ENCODE measurements around the gene PDILT. TPM values are rescaled to one million over a fixed set of nuclear protein-coding genes. Genes with fewer than 3 reads are reported as not detected.
A peak's percentile ranks its signal among the peaks of the same experiment; 100 is the strongest.

The PDILT gene
- total RNA-seq, 1 experiment from 2014 or later = not detected

GRCh38 chr16:20383106-20384029 is 21.2 kb downstream of the PDILT start:
- Histone ChIP-seq H4K91ac (ENCODE audit: insufficient read length, low read depth, low read length) (no peak overlapping the region), H4K5ac (ENCODE audit: insufficient read length, low read depth, low read length) (no peak overlapping the region), H3K14ac (ENCODE audit: insufficient read depth, low read length) (no peak overlapping the region), H2BK12ac (ENCODE audit: insufficient read length, low read depth, low read length) (no peak overlapping the region), H3K9me3 (ENCODE audit: control insufficient read depth, low read depth, low read length) (no peaks in the 10 kb centered on the region), H3K56ac (ENCODE audit: insufficient read length, low read depth, low read length) (no peak overlapping the region), H3K4me2 (ENCODE audit: insufficient read depth, insufficient read length, low read length) (no peak overlapping the region), H2BK20ac (ENCODE audit: low read depth, low read length, poor library complexity, severe bottlenecking) (no peak overlapping the region), H3K18ac (ENCODE audit: insufficient read length, low read depth, low read length) (peak overlapping the region; percentile 23), H3K23ac (ENCODE audit: insufficient read length, low read depth, low read length) (no peak overlapping the region), H3K27ac (ENCODE audit: insufficient read length, low read depth, low read length) (no peak overlapping the region), H3K23me2 (ENCODE audit: insufficient read length, low read depth, low read length, poor library complexity, severe bottlenecking) (peaks cover 5% of the 10 kb centered on the region), H3K79me2 (ENCODE audit: insufficient read depth, low read length) (no peaks in the 10 kb centered on the region), H2AK5ac (ENCODE audit: insufficient read length, low read length) (no peak overlapping the region), H2AFZ (ENCODE audit: low read length) (no peak overlapping the region), H2BK15ac (ENCODE audit: low read depth, low read length) (no peak overlapping the region), H3K9ac (ENCODE audit: extremely low read depth, insufficient read length, low read length) (no peak overlapping the region), H3K4ac (ENCODE audit: low read depth, low read length) (no peak overlapping the region), H4K8ac (replicated peaks; ENCODE audit: insufficient read length, low read depth, low read length) (no peak overlapping the region), H2BK5ac (ENCODE audit: insufficient read length, low read length) (no peak overlapping the region), H2BK120ac (ENCODE audit: low read depth, low read length, poor library complexity, severe bottlenecking) (no peak overlapping the region), H3K4me1 (ENCODE audit: insufficient read depth, low read length) (no peaks in the 10 kb centered on the region), H3K27me3 (ENCODE audit: insufficient read depth, low read length) (no peaks in the 10 kb centered on the region), H3T11ph (ENCODE audit: low read length) (no peak overlapping the region), H4K20me1 (ENCODE audit: control insufficient read depth, insufficient read depth, insufficient read length) (no peaks in the 10 kb centered on the region), H3K79me1 (ENCODE audit: insufficient read depth, low read depth, low read length, poor library complexity, severe bottlenecking) (no peaks in the 10 kb centered on the region)
- Mint-ChIP-seq H3K9me3 (no peaks in the 10 kb centered on the region), H3K36me3 (ENCODE audit: insufficient read depth in 1 of 3, low read depth in 3 of 3) (no peaks in the 10 kb centered on the region), H3K4me3 (no peak overlapping the region), H3K4me1 (peaks cover 9 to 10% of the 10 kb centered on the region in 2 experiments), H3K27me3 (ENCODE audit: low read depth) (peaks cover 18% of the 10 kb centered on the region), H3K27ac (no peak overlapping the region)
- TF ChIP-seq, protein P1, sequence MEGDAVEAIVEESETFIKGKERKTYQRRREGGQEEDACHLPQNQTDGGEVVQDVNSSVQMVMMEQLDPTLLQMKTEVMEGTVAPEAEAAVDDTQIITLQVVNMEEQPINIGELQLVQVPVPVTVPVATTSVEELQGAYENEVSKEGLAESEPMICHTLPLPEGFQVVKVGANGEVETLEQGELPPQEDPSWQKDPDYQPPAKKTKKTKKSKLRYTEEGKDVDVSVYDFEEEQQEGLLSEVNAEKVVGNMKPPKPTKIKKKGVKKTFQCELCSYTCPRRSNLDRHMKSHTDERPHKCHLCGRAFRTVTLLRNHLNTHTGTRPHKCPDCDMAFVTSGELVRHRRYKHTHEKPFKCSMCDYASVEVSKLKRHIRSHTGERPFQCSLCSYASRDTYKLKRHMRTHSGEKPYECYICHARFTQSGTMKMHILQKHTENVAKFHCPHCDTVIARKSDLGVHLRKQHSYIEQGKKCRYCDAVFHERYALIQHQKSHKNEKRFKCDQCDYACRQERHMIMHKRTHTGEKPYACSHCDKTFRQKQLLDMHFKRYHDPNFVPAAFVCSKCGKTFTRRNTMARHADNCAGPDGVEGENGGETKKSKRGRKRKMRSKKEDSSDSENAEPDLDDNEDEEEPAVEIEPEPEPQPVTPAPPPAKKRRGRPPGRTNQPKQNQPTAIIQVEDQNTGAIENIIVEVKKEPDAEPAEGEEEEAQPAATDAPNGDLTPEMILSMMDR (conservative IDR thresholded peaks at IDR 0.05) = peak; percentile 88
- DNase-seq = peak; percentile 88
- WGBS (ENCODE audit: extremely low coverage, insufficient read length, low lambda C conversion rate) = no CpG with 5 or more reads among the region's 11 CpGs

Measured in H9 (cell line).